HG03457 (cell line): ENCODE results near the gene GNA12.
"Not testable (repeated sequence)": the region's sequence is repeated elsewhere in the genome, so short reads cannot be mapped to it uniquely, and the experiment has no call there.

Source experiments
- ATAC-seq: cut with Tn5 transposase; IDR thresholded peaks from one replicate; pipeline ENCODE4 v1.9.1; 2021; ENCODE audit warnings: moderate number of reproducible peaks; ENCODE audit not compliant: unreplicated experiment

The GNA12 gene

DNA sequence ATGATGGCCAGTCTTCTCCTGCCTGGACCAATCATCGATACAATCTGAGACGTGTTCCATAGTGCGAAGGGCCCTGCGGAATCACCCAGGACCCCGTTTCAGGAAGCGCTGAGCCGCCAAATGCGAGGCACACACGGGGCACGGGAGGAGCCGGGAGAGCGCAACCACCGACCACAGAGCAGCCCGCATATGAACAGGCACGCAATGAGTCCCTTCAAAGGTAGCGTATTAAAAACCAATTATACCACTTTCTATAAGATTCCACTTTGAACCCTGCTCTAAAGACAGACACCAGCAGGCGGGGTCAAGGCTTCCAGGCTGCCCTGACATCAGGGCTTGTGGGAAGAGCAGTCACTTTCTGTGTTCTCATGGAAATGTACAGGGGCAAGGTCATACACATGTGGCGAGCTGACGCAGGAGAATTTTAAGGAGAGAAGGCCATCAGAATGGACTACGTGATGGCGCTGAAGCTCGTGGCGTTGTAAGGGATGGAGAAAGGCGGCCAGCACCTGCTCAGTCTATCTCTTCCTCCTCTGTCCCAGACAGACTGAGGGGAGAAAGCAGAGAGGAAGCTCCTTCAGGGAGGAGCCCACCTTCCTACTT is 109.9 kb downstream of the GNA12 start:
- no peak for ATAC-seq

DNA sequence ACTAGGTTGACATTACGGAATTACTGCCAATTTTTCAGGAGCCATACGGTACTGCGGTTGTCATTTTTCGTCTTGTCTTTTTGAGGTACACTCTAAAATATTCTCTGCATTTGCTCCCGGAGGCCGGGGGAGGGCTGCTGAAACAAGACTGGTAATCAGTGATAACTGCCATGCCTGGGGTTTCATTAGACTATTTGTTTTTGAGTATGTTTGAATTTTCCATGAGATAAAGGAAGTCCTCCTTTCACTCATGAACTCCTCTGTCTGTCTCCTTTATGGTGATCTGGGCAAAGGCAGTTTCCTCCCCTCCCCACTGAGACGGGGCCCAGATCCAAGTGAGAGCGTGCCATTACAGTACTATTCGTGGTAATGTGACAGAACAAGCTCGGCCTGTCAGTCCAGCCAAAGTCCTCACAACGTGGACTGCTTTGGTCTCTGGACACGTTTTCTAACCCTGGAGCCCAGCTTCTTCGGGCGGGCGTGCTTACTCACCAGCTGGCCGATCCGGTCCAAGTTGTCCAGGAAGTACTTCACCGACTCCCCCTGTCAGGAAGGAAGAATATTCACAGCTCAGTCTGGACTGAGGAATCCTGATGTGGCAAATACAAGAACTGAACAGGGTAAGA is 111.0 kb downstream of the GNA12 start:
- ATAC-seq, result no peak

DNA sequence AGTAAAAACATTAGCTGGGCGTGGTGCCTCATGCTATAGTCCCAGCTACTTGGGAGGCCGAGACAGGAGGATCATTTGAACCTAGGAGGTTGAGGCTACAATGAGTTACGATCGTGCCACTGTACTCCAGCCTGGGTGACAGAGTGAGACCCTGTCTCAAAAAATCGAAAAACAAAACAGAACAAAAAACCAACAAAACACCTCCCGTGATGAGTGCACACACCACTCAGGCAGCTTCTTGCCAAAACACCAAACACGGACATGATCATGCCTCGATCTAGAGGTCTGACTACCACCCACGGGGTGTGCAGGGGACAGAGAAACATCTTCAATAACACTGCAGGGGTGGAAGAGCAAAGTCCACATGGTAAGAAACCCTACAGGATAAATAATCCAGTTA is 111.7 kb downstream of the GNA12 start:
- no peak for ATAC-seq

DNA sequence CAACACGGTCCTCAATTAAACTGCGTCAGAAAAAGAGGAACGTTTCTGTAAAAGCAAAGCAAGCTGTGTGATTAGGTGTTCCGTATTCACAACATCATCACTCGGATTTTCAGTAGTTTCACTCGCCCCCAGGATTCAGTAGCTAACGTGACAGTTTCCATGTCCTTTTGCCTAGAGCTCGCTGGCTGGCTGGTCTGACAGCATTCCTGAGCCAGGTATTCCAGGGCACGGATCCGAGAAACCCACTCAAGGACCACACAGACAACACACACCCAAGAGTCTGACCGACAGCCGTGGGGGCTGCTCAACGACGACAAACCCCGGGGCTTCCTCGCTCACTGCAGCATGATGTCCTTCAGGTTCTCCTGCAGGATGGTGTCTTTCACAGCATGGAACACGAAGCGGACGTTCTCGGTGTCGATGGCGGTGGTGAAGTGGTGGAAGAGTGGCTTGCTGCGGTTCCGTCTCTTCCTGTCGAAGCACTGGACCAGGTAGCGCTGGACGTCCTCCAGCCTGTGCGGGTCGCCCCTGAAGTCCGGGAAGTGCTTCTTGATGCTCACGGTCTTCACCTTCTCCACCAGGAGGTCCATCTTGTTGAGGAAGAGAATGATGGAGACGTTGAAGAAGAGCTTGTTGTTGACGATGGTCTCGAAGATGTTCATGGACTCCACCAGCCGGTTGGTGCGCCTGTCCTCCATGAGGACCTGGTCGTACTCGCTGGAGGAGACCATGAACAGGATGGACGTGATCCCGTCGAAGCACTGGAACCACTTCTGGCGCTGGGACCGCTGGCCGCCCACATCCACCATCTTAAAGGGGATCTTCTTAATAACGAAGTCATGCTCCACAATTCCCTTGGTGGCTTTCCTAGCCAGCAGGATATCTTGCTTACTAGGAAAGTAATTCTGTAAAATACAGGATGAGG is 113.0 kb downstream of the GNA12 start:
- no peak for ATAC-seq

DNA sequence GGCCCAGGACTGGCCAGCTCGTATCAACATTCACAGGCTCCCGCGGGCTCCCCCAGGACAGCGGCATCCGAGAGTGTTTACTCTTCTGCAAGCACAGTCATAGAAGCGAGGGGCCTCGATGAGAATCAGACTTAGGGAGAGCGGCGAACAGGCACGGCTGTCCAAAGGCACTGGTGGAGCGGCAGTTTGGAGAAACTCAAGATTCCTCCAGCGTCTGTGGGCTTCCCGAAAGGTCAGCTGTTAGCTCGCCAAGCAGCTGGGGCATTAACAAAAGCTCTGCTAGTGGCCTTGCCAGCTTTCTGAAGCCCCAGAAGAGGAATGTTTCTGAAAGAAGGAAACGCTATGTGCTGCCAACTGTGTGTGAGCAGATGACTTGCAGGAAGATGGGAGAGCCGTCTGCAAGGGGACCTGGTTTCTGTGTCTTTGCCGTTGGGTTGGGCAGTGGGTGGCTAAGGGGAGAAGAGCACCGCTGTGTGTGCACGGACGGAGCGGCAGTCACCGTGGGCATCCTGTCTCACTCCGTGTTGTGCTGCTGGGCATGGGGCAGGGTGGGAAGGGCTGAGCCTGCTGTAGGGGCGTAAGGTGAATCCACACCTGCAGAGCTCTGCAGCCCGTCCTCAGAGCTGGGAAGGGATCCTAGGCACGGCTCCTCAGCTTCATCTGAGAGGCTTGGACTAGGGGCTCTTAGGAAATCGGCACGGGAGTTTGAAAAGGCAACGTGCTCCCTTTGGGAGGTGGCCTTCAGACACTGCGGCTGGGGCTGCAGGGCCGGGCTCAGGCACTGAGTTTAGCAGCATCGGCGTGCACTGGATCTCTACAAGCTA is 114.0 kb downstream of the GNA12 start:
- ATAC-seq, result no peak

DNA sequence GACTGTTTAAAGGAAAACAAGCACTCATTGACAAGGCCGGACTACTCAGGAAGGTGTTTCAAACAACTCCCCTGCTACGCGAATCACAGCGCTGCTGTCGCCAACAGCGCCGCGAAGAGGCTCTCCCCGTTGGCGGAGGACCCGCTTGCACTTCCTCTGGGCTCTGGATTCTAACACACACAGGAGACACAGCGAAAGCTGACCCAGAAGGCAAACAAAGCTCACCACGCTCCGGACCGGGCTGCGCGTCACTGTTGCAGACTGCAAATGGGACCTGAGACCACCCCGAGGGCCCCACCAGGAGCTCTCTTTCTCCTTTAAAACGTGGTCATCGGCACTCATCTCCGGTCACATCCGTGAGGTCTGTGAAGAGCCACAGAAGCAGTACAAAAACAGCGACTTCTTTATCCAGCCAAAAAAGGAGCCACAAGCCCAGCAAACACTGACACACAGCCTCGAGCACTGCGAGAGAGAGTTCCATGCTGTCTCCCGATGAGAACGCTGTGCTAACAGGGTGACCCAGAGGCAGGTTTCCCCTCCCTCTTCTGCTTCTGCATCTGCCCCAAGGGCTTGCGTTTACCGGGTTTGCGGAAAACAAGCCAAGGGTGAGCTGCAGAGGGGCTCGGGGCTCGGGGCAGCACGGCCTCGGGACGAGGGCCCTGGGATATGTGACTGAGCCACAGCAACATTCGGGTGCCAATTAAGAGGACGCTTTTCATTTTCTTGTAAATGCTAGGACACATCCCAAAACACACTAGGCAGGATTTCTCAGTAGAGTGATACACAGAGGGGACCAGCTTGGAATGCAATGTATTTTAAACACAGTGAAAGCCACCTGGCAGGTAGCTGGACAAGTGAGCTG is 114.8 kb downstream of the GNA12 start:
- ATAC-seq, result no peak

DNA sequence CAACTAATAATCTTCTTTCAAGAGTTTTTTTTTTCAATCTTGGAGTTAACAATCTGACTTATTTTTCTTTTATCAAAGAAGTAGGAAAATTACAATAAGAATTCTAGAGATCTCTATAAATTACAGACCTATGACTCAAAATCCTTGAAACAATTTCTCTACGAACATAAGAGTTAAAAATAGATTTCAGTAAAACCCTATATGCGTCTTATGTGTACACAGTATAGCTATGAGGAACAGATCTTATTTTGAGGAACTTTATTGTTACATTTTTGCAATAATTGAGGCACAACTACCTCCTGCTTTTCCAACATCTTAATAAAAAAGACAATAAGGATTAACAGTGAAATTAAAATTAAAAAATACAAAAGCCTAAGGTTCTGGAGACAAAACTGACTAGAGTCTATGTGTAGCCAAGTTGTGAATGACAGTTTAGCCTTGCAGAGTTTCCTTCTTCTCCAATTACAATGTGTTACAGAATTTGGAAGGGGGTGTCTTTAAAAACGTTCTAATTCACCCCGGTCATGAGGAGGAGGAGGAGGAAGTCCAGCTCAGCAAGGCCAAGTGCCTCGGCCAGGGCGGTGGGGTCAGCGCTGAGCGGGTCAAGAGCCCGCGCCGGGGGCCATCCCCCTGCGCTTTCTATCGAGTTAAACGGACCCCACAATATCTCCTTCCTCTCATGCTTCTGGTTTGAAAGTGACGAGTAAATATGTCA is 115.6 kb downstream of the GNA12 start:
- ATAC-seq, result no peak

DNA sequence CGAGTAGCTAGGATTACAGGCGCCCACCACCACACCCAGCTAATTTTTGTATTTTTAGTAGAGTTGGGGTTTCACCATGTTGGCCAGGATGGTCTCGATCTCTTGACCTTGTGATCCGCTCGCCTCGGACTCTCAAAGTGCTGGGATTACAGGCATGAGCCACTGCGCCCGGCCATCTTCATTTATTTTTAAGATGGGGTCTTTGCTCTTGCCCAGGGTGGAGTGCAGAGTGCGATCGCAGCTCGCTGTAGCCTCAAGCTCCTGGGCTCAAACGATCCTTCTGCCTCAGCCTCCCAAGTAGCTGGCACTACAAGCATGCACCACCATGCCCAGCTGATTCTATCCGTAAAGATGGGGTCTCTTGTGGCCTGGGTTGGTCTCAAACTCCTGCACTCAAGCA is 116.9 kb downstream of the GNA12 start:
- not testable (repeated sequence) for ATAC-seq

DNA sequence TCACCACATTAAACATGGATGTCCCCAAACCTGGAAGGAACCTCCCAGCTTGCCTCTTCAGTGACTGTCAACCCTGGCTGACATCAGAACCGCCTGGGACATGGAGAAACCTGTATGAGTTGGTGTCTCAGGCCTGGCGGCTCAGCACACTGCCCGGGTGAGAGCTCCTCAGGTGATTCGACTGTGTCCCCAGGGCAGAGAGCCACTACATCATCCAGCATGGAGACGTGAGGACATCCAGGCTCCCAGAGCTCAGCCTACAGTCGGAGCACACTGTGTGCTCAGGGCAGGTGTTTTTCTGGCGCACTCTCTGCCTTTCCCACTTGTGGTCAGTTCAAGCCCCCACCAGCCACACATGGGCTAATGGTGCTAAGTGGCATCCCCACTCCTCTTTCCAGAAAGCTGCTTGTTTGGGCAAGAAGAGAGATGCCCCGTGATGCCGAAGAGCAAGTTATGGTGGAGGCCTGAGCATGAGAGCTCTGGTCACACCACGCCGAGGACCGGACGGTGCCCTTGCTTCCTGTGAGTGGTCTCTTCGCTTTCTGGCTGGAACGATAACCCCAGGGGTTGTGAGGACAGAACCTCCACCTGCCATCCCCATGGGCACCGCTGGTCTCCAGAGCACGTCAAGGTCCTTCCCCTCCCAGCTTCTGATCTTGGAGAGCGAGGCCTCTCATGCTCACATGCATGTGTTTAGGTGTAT is 117.6 kb downstream of the GNA12 start:
- no peak for ATAC-seq

DNA sequence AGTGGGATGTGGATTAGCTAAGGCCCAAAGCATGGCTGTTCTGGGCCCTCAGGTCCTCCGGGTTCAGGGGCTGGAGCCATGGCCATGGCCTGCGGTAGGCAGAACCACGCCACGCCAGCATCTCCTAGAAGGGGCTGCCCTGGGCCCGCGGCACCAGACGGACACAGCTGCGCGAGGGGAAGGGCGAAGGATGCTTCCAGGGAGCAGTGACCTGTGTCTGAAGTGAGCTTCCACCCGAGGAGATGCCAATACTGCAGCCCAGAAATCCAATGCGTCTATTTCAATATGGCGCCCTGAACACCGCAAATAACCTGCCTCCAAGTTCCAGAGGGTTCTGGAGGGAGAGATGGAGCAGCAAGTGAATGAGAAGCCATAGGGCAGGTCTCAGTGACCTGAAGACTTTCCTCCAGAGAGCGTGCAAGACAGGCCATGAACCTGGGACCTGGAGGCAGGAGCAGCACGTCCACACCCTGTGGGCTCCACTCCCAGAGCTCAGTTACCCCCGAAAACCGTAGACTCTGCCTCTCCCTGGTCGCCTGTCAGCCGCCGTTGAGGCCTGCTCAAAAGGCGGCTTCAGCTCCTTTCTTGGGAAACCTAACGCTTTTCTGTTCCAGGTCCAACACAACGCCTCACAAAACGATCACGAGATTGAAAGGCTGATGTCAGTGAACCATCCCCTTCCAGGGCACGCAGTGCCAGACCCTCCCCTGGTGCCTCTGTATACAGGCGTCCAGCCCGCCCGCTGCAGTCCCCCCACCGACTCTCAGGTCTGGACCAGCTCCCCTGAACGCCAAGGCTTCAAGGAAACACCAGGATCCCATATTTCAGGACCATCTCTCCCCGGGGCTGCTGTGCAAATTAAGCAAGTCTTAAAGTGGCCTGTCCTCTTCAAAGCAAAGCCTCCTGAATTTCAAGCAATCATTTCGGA is 118.7 kb downstream of the GNA12 start:
- ATAC-seq, result no peak

DNA sequence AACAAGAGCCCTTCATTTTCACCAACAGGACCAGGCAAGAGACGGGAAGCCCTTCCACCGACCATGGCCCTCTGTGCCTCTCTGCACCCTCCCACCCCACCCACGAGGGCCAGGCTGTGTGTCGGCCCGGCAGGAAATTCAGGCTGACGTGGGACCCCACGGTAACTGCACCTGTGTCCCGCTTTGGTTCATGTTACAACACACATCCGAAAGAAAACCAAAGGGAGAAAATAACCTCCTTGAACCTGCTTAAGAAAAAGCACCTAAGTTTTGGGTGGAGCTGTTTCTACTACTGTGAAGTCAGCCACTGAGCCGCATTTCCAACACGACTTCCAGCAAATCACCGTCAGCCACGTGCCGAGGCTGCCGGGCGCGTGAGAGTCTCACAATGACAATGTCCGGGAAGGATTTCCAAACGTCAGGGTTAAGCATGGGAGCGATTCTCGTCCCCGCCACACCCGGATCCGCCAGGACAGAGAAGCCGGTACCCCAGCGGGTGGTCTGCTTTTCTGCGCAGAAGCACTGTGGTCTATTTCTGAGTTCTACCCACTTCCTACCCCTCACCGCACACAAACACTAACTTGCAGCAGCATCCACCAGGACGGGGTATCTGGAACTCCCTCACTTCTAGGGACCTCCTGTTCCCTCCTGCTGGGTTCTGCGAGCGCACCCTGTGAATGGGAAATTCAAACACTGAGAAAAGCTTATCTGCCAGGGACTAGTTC is 119.5 kb downstream of the GNA12 start:
- ATAC-seq, result no peak

DNA sequence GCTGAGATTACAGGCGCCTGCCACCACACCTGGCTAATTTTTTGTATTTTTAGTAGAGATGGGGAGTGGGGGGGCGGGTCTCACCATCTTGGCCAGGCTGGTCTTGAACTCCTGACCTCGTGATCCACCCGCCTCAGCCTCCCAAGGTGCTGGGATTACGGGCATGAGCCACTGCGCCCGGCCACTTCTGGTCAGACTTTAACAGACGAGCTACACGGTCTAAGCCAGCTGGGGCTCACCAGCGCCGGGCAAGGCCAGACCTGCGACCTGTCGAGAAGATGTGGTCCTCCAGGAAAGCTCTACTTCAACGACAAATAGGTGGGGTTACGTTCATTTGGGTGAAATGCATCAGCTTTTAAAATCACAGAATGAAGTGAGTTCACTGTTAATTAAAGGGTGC is 120.1 kb downstream of the GNA12 start:
- ATAC-seq, result not testable (repeated sequence)

DNA sequence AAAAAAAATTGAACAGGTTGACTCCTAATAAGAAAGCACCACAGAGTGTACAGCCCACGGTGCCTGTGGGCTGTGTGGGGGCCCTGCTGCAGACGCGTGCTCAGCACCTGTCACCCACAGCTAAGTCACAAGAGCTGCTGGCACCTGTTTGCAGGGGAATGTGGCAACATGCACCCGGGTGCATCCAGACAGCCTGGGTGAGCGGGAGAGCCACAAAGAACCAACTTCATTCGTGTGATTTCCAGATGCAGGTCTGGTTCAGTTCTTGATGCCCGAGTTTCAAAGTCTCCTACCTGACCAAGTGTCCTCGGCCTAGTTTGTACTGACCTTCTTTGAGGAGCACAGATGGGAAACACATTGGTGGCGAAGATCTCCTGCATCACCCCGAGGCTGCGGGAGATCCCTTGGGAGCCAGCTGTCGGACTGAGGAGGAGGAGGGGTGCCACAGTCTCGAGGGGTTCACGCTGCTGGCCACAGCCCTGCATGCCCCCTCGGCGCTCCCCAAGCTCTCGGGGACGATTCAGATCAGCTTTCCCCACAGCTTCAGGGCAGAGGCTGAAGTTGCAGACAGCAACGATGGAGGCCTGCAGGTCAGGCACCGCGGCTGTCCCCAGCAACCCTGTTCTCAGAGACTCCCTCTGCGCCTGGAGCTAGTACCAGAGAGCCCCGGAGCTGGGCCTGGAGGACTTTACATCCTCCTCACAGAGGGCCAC is 120.8 kb downstream of the GNA12 start:
- no peak for ATAC-seq

DNA sequence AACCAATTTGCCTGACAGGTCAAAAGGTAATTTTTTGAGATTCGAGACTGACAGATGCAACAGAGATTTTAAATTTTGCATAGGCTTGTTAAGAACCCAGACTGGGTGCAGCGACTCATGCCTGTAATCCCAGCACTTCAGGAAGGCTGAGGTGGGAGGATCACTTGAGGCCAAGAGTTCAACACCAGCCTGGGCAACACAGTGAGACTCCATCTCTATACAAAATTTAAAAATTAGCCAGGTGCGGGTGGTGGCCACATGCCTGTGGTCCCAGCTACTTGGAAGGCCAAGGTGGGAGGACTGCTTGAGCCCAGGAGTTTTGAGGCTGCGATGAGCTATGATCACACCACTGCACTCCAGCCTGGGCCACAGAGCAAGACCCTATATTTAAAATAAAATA is 121.5 kb downstream of the GNA12 start:
- no peak for ATAC-seq

DNA sequence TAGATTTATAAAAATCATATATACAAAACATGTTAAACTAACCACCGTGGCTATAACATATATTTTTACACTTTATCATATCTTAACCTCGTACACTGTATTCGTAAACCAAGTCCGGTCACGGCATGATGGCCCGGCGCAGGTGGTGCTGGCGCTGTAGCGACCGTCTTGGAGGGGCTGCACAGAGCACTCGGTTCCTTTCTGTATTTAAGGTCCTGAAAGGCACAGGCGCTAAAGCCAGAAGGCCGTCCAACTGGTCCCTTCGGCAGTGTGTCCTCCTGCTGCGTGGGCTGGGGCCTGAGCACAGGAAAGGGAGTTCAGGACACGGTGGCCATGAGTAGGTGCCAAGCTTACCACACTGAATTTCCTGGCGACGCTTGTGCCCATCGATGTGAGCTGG is 122.3 kb downstream of the GNA12 start:
- no peak for ATAC-seq

DNA sequence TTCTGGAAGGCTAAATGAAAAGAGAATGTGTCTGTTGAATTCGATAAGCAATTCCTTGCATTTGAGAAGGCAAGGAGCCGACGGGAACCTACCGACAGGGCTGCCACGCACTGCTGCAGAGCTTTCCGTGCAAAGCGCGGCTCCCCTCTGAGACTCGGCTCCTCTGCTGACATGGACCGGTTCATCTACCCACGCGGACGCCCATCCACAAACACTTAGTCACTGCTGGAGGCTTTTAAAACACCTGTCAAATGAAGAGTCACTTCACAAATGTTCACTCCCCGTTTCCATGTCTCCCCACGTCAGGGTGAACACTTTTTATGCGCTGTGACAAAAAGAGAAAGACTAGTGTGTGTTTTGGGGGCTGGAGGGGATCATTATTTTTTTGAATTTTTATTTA is 124.1 kb downstream of the GNA12 start:
- no peak for ATAC-seq

DNA sequence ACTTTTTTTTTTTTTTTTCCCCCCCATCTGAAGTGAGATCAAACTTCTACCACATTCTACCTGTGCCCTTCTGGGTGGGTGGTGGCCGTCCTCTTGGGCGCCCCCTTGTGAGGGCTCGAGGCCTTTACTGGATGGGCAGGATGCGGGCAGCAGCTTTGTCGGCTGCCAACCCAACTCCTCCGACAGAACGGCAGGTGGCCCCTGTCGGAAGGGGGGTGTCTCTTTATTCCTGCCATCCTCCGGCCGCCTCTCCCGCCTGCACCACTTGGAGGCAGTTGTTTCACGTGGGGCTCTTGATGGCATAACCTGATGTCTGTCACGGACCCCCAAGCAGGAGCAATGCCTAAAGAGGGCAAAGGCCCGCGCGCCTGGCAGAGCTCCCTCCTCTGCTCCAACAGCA is 125.1 kb downstream of the GNA12 start:
- ATAC-seq, result no peak
